Measurements from ENCODE around the gene HERC6.

The HERC6 gene

GRCh38 chr4:88415982-88416381, 37.3 kb downstream of the HERC6 start:
- no peak overlapping the region for H2AFZ ChIP-seq (ENCODE audit: low read length)
- no peaks in the 10 kb centered on the region for H3K27me3 ChIP-seq (replicated peaks; ENCODE audit: insufficient read depth, low read length)
- no peak overlapping the region for H3K4me3 ChIP-seq (ENCODE audit: low read length)
- no peak overlapping the region for H3K4me2 ChIP-seq (ENCODE audit: low read depth, low read length)
- no peak for DNase-seq
- H3K9ac ChIP-seq (ENCODE audit: low read length), result no peak overlapping the region
- no peaks in the 10 kb centered on the region for H3K9me3 ChIP-seq (replicated peaks; ENCODE audit: insufficient read depth, low read length)
- H3K9me2 ChIP-seq (replicated peaks; ENCODE audit: insufficient read depth, low read length), result no peaks in the 10 kb centered on the region
- H3K79me2 ChIP-seq (ENCODE audit: low read length), result no peaks in the 10 kb centered on the region
- H3K36me3 ChIP-seq (replicated peaks; ENCODE audit: insufficient read depth, low read length), result no peaks in the 10 kb centered on the region
- H3K4me1 ChIP-seq (ENCODE audit: low read length), result peaks cover 10% of the 10 kb centered on the region
- no peaks in the 10 kb centered on the region for H4K20me1 ChIP-seq (ENCODE audit: insufficient read depth, low read length)
- H3F3A ChIP-seq (ENCODE audit: insufficient read depth, low read length), result no peaks in the 10 kb centered on the region
- TF ChIP-seq CTCF (IDR thresholded peaks at IDR 0.05; ENCODE audit: low read length) (no peak), EZH2phosphoT487 (IDR thresholded peaks at IDR 0.05; ENCODE audit: low read length) (no peak), EZH2 (optimal IDR thresholded peaks at IDR 0.05; ENCODE audit: low read depth, low read length) (no peak)
- H3K27ac ChIP-seq (ENCODE audit: low read length), result no peak overlapping the region

GRCh38 chr4:88418411-88418810, 39.8 kb downstream of the HERC6 start:
- DNase-seq, result no peak
- Histone ChIP-seq H3F3A (ENCODE audit: insufficient read depth, low read length) (no peaks in the 10 kb centered on the region), H4K20me1 (ENCODE audit: insufficient read depth, low read length) (no peaks in the 10 kb centered on the region), H3K9me3 (replicated peaks; ENCODE audit: insufficient read depth, low read length) (no peaks in the 10 kb centered on the region), H3K4me1 (ENCODE audit: low read length) (peaks cover 10% of the 10 kb centered on the region), H3K36me3 (replicated peaks; ENCODE audit: insufficient read depth, low read length) (no peaks in the 10 kb centered on the region), H3K4me3 (ENCODE audit: low read length) (no peak overlapping the region), H3K9me2 (replicated peaks; ENCODE audit: insufficient read depth, low read length) (no peaks in the 10 kb centered on the region), H3K4me2 (ENCODE audit: low read depth, low read length) (no peak overlapping the region), H3K79me2 (ENCODE audit: low read length) (no peaks in the 10 kb centered on the region), H3K27ac (ENCODE audit: low read length) (no peak overlapping the region), H2AFZ (ENCODE audit: low read length) (no peak overlapping the region), H3K27me3 (replicated peaks; ENCODE audit: insufficient read depth, low read length) (no peaks in the 10 kb centered on the region), H3K9ac (ENCODE audit: low read length) (no peak overlapping the region)
- TF ChIP-seq CTCF (IDR thresholded peaks at IDR 0.05; ENCODE audit: low read length) (no peak), EZH2phosphoT487 (IDR thresholded peaks at IDR 0.05; ENCODE audit: low read length) (no peak), EZH2 (optimal IDR thresholded peaks at IDR 0.05; ENCODE audit: low read depth, low read length) (no peak)

GRCh38 chr4:88419874-88420273, 41.2 kb downstream of the HERC6 start:
- Histone ChIP-seq H3K79me2 (ENCODE audit: low read length) (no peaks in the 10 kb centered on the region), H3K9me2 (replicated peaks; ENCODE audit: insufficient read depth, low read length) (no peaks in the 10 kb centered on the region), H2AFZ (ENCODE audit: low read length) (no peak overlapping the region), H3K4me1 (ENCODE audit: low read length) (peaks cover 10% of the 10 kb centered on the region), H3K9me3 (replicated peaks; ENCODE audit: insufficient read depth, low read length) (no peaks in the 10 kb centered on the region), H3K36me3 (replicated peaks; ENCODE audit: insufficient read depth, low read length) (no peaks in the 10 kb centered on the region; the same call in 1 of the 2 replicates), H4K20me1 (ENCODE audit: insufficient read depth, low read length) (no peaks in the 10 kb centered on the region), H3K4me2 (ENCODE audit: low read depth, low read length) (peak overlapping the region; percentile 42), H3K27ac (ENCODE audit: low read length) (no peak overlapping the region), H3F3A (ENCODE audit: insufficient read depth, low read length) (no peaks in the 10 kb centered on the region), H3K27me3 (replicated peaks; ENCODE audit: insufficient read depth, low read length) (no peaks in the 10 kb centered on the region), H3K4me3 (ENCODE audit: low read length) (peak overlapping the region; percentile 19; the same call in 1 of the 2 replicates), H3K9ac (ENCODE audit: low read length) (no peak overlapping the region)
- TF ChIP-seq EZH2 (optimal IDR thresholded peaks at IDR 0.05; ENCODE audit: low read depth, low read length), result no peak
- no peak for TF ChIP-seq EZH2phosphoT487 (IDR thresholded peaks at IDR 0.05; ENCODE audit: low read length)
- no peak for TF ChIP-seq CTCF (IDR thresholded peaks at IDR 0.05; ENCODE audit: low read length)
- peak; percentile 53 for DNase-seq

All from MM.1S (cell line).